GM23248 (cell line): Measurements from ENCODE around the gene ENPP4.

Experiments used
- EZH2 ChIP-seq: fragments of 200-600 bp; sonication (generic); IDR thresholded peaks from 2 replicates; pipeline ENCODE4 v1.6.1; 2018; ENCODE audit warnings: antibody characterized with exemption, mild to moderate bottlenecking; ENCODE audit not compliant: insufficient read depth, poor library complexity, severe bottlenecking
- EZH2phosphoT487 ChIP-seq: fragments of 200-600 bp; sonication (generic); IDR thresholded peaks from 2 replicates; pipeline ENCODE4 v1.6.1; 2018; ENCODE audit warnings: antibody characterized with exemption, moderate library complexity, mild to moderate bottlenecking, low read depth; ENCODE audit not compliant: insufficient read depth

DNA sequence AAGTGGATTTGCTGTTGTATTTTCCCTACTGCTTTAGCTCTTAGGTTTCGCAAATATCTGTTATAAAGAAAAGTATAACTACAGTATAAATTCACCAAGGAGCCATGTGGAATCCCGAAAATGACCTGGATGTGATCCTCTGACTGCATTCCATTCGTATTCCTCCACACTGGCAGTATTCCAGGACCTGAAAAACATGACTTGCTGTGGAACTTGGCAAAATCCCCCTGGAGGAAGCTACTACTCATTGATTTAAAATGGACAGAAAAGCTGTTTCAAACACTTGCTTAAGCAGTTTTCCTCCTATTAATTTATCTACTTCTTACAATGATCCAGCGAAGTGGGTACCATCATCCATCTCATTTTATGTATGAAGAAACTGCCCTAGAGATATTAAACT, 54.3 kb downstream of the ENPP4 start:
- TF ChIP-seq EZH2 (no peak), EZH2phosphoT487 (no peak)
